Lower leg skin (tissue), 4 donors: ENCODE data around the gene DHCR7. TPM values are rescaled to one million over a fixed set of nuclear protein-coding genes. Genes with fewer than 3 reads are reported as not detected.
"Not testable (repeated sequence)": the region's sequence is repeated elsewhere in the genome, so short reads cannot be mapped to it uniquely, and the experiment has no call there.

Experiments used
- DNase-seq, 2 donors: peaks; one replicate each; pipeline ENCODE4 v3.0.0-alpha.2; 2019; ENCODE audit warnings: low spot score in 2 of 2
- H3K4me3 ChIP-seq: fragments of 200-600 bp; sonication (generic); 2 replicates; pipeline ENCODE4 v1.5.1; 2017; ENCODE audit warnings: mild to moderate bottlenecking, low read depth; ENCODE audit not compliant: poor library complexity, severe bottlenecking
- POLR2A ChIP-seq, 2 donors: fragments of 450-650 bp; IDR thresholded peaks; one replicate each; pipeline ENCODE4 v1.6.1; 2016 to 2017; ENCODE audit warnings: antibody characterized with exemption in 2 of 2, mild to moderate bottlenecking in 1 of 2, moderate library complexity in 1 of 2
- WGBS, 2 donors: methylation state at CpG; one replicate each; pipeline ENCODE4 v1.1.5; 2018; 5-methylcytosine and 5-hydroxymethylcytosine counted together
- intact Hi-C: fragments of 100-400 bp; cut with DNase I; formaldehyde crosslinking; loops from one replicate; pipeline ENCODE4 v1.15.0; 2023; ENCODE audit warnings: low total_unique reads
- total RNA-seq, 4 donors: library from RNA; depleted of rRNA; stranded (reverse); fragments of >200 nt; gene quantifications; one replicate each; pipeline ENCODE4 v1.1.0, GENCODE V29; 2016
- TF ChIP-seq, protein P1 (sequence below), 3 donors: fragments of 450-650 bp; IDR thresholded peaks; one replicate each; pipeline ENCODE4 v1.5.1; 2016; ENCODE audit warnings: antibody characterized with exemption in 3 of 3, mild to moderate bottlenecking in 3 of 3, moderate library complexity in 2 of 3

Gene DHCR7
- total RNA-seq, 4 donors from 2014 or later: 45.2 to 142 (median 89.0) TPM

DNA sequence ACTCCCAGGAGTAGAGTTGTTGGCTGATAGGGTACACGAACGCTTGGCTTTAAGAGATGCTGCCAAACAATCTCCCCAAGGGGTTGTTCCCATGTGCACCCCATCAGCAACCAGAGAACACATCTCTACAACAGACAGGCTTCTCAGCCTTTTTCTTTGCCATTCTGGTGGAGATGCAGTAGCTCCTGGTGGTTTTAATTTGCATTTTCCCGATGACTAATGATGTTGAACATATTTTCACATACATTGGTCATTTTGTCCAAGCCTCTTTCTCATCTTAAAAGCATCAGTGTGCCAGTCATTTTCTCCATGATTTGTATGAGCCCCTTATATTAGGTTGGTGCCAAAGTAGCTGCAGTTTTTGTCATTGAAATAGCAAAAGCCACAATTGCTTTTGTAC is 21.8 kb downstream of the DHCR7 start:
- intact Hi-C loops: no loop called here
- TF ChIP-seq, protein P1, sequence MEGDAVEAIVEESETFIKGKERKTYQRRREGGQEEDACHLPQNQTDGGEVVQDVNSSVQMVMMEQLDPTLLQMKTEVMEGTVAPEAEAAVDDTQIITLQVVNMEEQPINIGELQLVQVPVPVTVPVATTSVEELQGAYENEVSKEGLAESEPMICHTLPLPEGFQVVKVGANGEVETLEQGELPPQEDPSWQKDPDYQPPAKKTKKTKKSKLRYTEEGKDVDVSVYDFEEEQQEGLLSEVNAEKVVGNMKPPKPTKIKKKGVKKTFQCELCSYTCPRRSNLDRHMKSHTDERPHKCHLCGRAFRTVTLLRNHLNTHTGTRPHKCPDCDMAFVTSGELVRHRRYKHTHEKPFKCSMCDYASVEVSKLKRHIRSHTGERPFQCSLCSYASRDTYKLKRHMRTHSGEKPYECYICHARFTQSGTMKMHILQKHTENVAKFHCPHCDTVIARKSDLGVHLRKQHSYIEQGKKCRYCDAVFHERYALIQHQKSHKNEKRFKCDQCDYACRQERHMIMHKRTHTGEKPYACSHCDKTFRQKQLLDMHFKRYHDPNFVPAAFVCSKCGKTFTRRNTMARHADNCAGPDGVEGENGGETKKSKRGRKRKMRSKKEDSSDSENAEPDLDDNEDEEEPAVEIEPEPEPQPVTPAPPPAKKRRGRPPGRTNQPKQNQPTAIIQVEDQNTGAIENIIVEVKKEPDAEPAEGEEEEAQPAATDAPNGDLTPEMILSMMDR (IDR thresholded peaks at IDR 0.05): no peak
- TF ChIP-seq POLR2A (IDR thresholded peaks at IDR 0.05): no peak
- 29 to 53% methylated on average over 3 of the region's 3 CpGs for WGBS, 2 donors
- no peak overlapping the region for H3K4me3 ChIP-seq
- no peak for DNase-seq

DNA sequence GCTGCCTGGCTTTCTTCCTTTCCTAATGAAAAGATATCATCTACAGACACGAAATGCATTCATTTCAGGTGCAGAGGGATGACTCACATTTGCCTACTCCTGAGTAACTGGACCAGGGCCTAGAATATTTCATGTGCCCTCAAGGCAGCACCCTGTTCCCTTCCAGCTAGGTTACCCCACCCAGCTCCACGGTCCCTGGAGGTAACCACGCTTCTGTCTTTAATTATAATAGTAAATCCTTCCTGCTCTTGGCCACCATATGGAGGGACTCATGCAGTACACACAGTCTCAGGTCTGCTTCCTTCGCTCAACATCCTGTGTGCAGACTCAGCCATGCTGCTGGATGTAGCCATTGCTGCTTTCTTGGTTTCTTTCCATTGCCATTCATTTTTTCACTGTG is 22.3 kb downstream of the DHCR7 start:
- TF ChIP-seq POLR2A (IDR thresholded peaks at IDR 0.05): no peak
- TF ChIP-seq, protein P1 (IDR thresholded peaks at IDR 0.05): no peak
- H3K4me3 ChIP-seq: no peak overlapping the region
- WGBS, 2 donors: 30 to 35% methylated on average over 4 of the region's 4 CpGs
- no peak for DNase-seq
- intact Hi-C loops: no loop called here

DNA sequence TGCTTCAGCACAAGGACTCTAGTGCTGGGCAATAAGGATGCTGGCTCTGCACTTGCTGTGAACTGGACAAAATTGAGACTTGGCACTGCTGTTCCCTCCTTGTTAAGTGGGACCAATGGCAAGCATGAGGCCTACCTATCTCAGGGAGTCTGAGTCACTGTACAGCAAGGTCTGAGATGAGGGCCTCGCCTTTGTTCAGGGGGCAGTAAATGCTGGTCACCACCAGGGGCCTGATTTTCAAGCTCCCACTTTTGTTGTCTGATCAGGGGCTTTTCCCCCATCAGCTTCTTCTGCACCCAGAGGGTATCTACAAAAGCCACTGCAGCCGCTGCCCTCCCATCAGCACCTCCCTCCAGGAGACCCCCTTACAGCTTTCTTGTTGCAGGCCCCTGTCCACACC is 22.8 kb downstream of the DHCR7 start:
- WGBS, 2 donors: 65 to 69% methylated on average over 2 of the region's 2 CpGs

DNA sequence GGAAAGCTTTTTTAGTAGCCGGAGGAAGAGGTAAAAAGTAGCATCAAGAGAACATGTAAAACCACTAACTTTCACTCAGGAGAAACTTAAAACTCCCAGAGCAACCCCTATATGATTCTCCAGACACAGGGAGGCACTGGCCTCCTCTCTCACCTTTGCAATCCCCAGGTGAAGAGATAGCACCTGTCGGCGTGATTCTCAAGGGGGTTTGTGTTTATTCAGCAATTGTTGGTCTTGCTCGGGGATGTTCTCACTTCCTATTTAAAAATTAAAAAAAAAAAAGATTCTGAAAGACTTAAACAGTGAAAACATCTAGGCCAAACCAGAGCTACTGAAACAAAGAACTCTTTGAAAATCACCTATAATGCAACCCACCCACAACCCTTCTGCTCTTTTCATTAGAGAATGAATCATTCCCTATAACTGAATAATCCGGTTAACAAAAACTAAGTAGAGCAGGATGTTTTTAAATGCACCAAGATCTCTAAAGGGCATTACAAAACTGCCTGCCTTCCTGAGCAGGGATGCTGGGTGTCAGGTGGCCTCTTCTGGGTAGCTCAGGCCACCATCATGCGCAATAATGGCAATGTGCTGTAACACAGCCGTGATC is 24.9 kb downstream of the DHCR7 start:
- 61% methylated on average over 7 of the region's 7 CpGs for WGBS, 2 donors
- TF ChIP-seq POLR2A (IDR thresholded peaks at IDR 0.05): no peak
- TF ChIP-seq, protein P1 (IDR thresholded peaks at IDR 0.05): no peak
- DNase-seq: no peak
- no peak overlapping the region for H3K4me3 ChIP-seq
- intact Hi-C loops: no loop called here

More for the DNA sequence above, 22.8 kb downstream of the DHCR7 start:
- intact Hi-C loops: no loop called here
- no peak overlapping the region for H3K4me3 ChIP-seq
- no peak for DNase-seq
- TF ChIP-seq, protein P1 (IDR thresholded peaks at IDR 0.05): no peak

DNA sequence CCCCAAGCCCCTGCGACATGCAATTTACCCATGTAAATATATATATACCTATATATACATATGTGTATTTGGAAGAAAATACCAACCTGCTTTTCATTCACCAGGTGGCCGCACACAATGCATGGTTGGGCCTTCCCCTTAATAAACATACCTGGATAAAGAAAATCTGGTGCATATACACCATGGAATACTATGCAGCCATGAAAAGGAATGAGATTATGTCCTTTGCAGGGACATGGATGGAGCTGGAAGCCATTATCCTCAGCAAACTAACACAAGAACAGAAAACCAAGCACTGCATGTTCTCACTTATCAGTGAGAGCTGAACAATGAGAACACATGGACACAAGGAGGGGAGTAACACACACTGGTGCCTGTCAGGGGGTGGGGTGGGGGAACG is 25.9 kb downstream of the DHCR7 start:
- intact Hi-C loops, H3K4me3 ChIP-seq, DNase-seq: not testable (repeated sequence)
- 94 to 95% methylated on average over 3 of the region's 3 CpGs for WGBS, 2 donors

DNA sequence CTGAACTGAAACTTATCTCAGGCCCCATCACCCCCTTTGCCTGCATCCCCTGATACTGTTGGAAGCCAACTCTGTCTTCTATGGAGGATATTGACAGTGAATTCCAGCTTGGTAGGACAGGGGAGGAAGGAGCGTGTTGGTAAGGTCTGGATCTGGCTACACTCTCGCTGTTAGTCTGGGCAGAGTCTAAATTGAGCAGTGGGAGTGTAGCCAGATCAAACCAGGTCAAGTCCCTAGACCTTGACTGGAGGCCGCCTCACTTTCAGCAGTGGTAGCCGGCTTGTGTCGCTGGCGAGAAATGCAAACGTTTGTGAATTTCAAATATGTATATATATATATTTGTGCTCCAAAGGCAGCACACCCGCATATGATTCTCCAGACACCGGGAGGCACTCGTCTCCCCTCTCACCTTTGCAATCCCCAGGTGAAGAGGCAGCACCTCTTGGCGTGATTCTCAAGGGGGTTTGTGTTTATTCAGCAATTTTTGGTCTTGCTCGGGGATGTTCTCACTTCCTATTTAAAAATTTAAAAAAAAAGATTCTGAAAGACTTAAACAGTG is 26.7 kb downstream of the DHCR7 start:
- 86 to 92% methylated on average over 12 of the region's 12 CpGs for WGBS, 2 donors

More for the DNA sequence above, 26.7 kb downstream of the DHCR7 start:
- intact Hi-C loops: no loop called here
- no peak for DNase-seq
- no peak overlapping the region for H3K4me3 ChIP-seq
- TF ChIP-seq, protein P1 (IDR thresholded peaks at IDR 0.05): no peak
- no peak for TF ChIP-seq POLR2A (IDR thresholded peaks at IDR 0.05)
